ENCODE data around the gene SLC38A8.

DNA sequence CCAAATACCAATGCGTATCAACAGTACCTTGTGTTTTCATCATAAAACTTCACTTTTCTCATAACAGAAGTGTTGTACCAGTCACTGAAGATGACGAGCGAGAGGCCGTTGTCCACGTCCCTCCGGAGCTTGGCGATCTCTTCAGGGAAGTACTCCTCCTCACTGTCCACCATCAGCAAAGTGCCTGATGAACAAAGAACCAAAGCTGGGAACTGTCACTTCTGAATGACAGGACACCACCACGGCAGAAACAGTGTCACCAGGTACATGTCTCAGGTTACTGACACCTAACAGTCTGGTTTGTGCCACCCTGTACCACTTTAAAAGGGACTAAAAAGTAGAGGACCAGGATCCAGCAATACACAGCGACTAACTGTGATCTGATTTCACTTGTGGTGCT lies 25.0 kb upstream of the SLC38A8 start:
- TF ChIP-seq SP1 (IDR thresholded peaks at IDR 0.05) (no peak), FOXK2 (IDR thresholded peaks at IDR 0.05) (no peak), NFRKB (IDR thresholded peaks at IDR 0.05) (no peak), ARNT (IDR thresholded peaks at IDR 0.05) (no peak), ELF4 (IDR thresholded peaks at IDR 0.05) (no peak), FOXM1 (IDR thresholded peaks at IDR 0.05; ENCODE audit: borderline replicate concordance) (no peak), L3MBTL2 (conservative IDR thresholded peaks at IDR 0.05) (no peak), TARDBP (IDR thresholded peaks at IDR 0.05) (no peak), BHLHE40 (IDR thresholded peaks at IDR 0.05; ENCODE audit: borderline replicate concordance) (no peak), LEF1 (IDR thresholded peaks at IDR 0.05; ENCODE audit: borderline replicate concordance) (no peak), SUZ12 (IDR thresholded peaks at IDR 0.05) (no peak)
